Islet precursor cell (in vitro differentiated cells): ENCODE data around the gene TPCN2.
"Not testable (repeated sequence)": the region's sequence is repeated elsewhere in the genome, so short reads cannot be mapped to it uniquely, and the experiment has no call there.

Experiments used
- DNase-seq: peaks from one replicate; pipeline ENCODE4 v3.0.0-alpha.2; 2018

TPCN2 gene

DNA sequence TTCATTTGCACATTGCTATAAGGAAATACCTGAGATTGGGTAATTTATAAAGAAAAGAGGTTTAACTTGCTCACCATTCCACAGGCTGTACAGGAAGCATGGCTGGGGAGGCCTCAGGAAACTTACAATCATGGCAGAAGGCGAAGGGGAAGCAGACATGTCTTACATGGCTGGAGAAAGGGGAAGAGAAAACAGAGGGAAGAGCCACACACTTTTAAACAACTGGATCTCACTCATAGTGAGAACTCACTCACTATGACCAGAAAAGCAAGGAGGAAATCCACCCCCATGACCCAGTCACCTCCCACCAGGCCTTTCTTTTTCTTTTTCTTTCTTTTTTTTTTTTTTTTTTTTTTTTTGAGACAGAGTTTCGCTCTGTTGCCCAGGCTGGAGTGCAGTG is 85.5 kb downstream of the TPCN2 start:
- DNase-seq: not testable (repeated sequence)

DNA sequence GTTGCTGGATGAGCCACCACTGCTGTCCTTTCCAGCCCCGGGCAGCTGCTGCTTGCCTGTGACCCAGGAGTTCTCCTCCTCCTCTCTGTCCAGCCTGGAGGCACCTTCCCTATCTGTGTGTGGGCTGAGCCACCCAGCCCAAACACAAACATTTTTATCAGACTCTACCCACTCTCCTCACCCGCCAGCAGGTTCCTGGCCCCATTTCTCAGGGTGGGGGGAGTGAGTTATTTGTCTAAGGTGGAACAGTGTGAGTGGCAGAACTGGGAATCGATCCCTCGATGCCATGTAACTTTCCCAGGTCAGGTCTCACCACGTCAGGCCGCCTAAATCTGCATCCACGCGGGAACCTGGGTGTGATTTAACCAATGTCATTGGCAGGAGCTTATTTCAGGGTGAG is 86.2 kb downstream of the TPCN2 start:
- no peak for DNase-seq

DNA sequence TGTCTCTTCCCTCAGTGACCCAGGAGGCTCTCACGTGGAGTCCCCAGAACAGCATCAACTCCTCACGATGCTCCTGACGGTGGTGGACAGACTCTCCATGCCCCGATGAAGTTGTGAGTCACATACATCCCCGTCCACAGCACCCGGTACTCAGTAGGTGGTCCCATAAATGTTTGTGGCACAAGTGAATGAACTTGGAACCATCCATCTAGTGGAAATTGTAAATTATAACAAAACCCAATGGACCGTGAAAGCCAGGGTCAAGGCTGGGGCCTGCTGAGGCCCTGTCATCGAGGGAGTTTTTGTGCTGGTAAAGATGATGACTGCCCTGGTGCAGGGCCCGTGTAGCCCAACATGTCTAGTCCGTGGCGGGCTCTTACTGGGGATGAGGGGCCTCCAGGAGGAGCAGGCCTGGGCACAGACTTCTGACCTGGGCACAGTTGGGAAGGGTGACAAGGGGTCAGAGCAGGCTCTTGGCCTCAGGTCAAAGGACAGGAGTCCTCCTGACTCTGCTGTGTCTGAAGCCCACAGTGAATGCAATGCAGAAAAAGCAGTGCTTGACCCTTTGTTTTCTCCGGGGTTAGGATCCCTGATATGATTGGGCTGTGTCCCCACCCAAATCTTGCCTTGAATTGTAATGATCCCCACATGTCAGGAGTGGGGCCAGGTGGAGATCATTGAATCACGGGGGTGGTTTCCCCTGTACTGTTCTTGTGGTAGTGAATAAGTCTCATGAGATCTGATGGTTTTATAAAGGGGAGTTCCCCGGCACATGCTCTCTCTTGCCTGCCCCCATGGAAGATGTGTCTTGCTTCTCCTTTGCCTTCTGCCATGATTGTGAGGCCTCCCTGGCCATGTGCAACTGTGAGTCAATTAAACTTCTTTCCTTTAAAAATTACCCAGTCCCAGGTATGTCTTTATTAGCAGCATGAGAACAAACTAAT is 87.0 kb downstream of the TPCN2 start:
- no peak for DNase-seq

DNA sequence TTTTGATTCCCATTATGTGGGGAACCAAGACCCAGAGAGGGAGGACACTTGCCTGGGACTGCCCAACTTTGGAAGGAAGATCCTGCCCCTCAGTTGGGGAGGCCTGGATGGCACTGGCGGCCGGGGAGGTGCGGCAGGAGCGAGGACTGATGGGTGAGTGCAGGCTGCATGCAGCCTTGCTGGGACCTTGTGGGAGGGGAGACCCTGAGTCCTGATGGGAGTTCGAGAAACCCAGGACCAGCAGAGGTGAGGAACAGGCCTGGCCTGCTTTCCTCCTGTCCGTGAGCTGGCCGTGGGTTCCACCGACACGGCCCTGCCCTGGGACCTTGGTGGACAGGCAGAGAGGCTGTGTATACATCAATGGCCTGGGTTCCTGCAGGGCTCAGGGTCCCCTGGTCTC is 87.7 kb downstream of the TPCN2 start:
- DNase-seq: no peak

DNA sequence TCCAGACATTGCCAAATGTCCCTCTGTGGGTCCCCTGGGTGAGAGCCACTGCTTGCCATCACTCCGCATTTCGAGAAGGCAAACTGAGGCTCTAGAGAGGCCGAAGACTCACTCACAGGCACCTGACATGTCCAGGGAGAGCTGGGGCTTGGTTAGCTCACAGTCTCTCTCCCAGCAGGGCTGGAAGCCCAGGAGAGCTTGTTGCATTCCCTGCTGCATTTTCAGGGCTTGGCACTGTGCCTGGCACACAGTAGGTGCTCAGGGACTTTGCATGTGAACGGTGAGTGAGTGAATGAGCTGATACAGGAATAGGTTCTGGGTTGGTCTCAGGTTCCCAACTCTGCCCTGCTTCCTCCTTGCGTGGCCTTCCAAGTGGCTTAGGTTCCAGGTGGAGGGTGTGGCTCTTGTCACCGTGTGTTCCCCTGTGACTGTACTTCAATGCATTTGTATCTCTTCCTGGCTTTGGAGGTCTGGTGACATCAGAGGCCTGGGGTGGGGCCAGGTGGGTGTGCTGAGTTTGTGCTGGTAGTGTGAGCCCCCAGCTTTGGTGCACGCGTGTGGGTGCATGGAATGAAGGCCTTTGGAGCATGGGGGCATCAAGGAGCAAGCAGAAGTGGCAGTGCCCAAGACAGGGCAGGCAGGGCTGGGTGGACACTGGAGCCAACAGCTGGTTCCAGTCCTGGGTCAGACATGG is 88.6 kb downstream of the TPCN2 start:
- DNase-seq: no peak

DNA sequence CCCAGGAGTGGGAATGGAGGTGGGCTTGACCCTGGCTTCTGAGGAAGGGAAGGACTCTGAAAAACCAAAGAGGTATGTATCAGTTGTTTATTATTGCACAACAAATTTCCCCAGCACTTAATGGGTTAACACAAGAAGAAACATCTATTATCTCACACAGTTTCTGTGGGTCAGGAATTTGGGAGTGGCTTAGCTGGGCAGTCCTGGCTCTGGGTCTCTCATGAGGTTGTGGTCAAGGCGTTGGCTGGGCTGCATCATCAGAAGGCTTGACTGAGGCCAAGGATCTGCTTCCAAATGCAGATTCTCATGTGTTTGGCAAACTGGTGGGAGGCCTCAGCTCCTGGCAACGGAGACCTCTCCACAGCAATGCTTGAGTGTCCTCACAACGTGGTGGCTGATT is 89.5 kb downstream of the TPCN2 start:
- DNase-seq: no peak

DNA sequence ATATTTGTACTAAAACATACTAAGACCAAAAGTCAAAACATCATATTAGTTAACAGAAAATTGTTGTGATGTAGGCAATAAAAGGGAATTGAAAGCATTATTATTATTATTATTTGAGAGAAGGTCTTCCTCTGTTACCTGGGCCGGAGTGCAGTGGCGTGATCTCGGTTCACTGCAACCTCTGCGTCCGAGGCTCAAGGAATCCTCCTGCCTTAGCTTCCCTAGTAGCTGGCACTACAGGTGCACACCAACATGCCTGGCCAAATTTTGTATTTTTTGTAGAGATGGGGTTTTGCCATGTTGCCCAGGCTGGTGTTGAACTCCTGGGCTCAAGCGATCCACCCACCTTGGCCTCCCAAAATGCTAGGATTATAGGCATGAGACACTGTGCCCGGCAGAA is 91.4 kb downstream of the TPCN2 start:
- DNase-seq: not testable (repeated sequence)

DNA sequence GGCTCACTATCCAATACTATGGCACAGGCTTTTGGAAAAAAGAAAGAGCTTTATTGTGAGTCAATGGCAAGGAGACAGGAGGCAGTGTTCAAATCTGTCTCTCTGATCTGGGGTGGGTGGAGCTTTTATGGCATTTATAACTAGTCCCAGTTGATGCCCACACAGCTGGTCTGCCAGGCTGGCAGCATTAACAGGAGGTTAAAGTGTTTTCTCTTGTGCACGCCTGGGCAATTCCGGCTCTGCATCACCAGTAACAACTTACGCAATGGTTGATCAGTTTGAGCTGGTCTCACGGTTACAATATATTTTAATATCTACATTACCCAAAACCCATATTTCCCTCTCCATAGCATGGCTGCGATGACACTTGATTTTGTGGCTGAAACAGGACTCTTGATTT is 91.9 kb downstream of the TPCN2 start:
- no peak for DNase-seq

DNA sequence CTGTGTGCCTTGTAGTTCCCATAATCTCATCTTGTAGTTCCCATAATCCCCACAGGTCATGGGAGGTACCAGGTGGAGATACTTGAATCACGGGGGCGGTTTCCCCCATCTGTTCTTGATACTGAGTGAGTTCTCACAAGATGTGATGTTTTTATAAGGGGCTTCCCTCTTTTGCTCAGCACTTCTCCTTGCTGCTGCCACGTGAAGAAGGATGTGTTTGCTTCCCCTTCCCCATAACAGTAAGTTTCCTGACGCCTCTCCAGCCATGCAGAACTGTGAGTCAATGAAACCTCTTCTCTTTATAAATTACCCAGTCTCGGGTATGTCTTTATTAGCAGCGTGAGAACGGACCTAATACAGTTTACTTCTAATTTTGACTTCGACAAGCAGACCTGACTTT is 93.0 kb downstream of the TPCN2 start:
- DNase-seq: no peak

DNA sequence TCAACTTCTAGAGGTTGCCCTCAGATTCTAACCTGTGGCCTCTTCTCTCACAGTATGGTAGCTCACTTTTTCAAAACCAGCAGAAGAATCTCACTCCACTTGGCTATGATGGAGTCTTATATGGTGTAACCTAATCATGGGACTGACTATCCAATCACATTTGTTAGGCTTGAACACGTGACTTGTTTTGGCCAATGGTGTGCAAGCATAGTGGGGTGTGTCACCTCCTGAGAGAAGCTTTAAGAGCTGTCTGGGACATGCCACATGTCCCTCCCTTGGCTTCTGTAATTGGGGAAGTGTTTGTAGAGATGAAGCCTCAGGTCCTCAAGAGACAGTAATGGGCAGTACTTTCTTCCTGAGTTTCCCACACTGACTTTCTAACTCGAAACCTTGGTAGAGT is 94.2 kb downstream of the TPCN2 start:
- DNase-seq: no peak

DNA sequence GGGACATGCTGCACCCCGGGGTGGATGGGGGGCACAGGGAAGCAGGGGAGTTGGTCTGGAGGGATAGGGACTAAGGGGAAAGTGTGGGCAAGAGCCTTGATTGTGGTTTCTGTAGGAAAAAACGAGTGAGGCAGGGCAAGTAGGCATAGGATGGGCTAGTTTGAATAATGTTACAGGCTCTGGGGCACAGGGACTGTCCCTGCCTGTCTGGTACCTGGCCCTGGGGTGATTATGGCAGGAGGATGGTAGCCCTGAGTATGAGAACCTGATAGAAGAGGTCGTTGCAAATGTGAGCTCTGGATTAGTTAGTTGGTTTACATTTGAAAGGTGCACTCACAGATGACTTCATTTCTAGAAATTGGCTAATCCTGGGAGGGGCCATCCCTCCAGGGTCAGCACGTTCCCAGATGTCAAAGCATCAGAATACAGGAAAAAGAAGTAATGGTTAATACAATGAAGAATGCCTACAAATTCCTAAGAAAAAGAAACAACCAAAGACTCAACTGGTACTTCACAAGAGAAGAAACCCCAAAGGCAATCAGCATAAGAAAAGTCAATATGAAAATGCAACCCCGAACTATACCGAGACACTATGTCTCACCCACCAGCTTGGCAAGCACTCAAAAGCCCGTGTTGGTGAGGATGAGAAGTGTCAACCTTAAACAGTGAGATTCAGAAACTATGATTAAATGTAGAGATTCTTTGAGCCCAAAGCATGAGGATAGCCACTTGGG is 95.8 kb downstream of the TPCN2 start:
- no peak for DNase-seq

DNA sequence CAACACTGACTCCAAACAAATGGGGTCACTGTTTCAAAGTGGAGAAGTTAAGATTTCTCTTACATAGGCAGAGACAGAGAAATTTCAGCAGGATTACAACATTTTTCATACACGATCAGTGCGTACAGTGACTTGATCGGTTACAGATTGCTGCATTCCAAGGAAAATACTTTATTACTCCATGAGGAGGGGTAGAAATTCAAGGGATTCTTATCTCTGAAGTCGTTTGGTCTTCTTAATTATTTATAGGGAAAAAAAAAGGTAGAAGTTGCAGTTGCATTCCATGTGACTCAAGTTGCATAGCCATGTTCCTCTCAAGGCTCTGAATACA is 96.3 kb downstream of the TPCN2 start:
- no peak for DNase-seq

DNA sequence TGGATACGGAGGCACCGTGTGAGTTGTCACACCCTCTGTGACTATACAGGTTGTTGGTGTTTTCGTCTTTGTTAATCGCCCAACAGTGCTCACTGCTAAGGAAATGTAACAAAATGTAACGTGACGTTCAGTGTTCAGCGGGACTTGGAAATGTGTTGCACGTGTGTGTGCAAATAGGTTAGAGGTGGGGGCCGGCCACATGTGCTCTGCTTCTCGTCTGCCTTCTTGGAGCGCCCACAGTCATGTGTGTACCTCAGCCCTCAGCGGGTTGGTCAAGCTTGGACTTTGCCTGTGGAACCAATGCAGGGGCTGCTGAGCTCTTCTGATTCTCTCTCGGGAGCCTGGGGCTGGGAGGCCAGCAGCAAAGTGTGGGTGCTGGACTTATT is 99.6 kb downstream of the TPCN2 start:
- no peak for DNase-seq

DNA sequence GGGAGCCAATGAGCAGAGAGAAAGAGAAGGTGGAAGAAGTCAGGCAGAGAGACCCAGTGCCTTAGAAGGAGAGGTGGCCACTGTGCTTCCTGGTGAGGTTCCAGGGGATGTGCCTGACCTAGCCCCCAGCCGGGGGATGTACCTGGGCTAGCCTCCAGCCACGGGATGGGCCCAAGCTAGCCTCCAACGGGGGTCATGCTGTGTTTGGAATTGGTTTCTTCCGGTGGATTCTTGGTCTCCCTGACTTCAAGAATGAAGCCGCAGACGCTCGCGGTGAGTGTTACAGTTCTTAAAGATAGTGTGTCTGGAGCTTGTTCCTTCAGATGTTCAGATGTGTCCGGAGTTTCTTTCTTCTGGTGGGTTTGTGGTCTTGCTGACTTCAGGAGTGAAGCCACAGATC is 100.1 kb downstream of the TPCN2 start:
- no peak for DNase-seq

DNA sequence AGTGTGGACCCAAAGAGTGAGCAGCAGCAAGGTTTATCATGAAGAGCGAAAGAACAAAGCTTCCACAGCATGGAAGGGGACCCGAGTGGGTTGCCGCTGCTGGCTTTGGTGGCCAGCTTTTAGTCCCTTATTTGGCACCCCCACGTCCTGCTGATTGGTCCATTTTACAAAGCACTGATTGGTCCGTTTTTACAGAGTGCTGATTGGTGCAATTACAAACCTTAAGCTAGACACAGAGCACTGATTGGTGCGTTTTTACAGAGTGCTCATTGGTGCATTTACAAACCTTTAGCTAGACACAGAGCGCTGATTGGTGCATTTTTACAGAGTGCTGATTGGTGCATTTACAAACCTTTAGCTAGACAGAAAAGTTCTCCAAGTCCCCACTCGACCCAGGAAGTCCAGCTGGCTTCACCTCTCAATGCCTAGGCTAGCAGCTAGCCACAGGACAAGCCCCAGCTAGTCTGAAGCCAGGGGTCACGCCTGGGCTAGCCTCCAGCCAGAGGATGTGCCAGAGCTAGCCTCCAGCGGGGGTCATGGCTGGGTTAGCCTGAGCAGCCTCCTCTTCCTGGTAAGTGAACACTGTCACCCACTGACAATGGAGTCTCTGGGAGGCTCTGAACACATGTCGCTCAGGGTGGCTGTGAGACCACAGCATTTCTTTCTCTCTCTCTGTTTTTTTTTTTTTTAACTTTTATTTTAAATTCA is 100.8 kb downstream of the TPCN2 start:
- DNase-seq: not testable (repeated sequence)

DNA sequence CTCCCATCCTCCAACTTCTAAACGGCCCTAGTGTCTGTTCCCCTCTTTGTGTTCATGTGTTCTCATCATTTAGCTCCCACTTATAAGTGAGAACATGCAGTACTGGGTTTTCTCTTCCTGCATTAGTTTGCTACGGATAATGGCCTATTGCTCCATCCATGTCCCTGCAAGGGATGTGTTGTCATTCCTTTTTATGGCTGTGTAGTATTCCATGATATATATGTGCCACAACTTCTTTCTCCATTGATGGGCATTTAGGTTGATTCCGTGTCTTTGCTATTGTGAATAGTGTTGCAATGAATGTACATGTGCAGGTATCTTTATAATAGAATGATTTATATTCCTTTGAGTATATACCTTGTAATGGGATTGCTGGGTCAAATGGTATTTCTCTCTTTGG is 101.4 kb downstream of the TPCN2 start:
- no peak for DNase-seq

DNA sequence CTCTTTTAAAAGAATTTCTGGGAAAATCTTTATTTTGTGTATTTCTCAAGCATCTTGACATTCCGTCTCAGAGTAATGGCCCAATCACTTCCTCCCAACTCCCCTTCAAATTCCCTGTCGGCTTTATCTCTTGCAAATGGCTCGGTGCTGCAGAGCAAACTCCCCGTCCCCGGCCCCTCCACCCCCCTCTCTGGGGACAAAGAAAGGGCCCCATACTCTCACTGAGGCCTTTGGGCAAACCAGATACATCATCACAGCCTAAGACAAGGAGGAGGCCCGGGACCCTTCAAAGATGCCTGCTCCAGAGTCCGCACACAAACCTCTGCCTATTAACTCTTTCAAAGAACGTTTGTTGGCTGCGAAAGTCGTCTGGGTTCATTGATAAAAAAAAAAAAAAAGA is 103.1 kb downstream of the TPCN2 start:
- no peak for DNase-seq

DNA sequence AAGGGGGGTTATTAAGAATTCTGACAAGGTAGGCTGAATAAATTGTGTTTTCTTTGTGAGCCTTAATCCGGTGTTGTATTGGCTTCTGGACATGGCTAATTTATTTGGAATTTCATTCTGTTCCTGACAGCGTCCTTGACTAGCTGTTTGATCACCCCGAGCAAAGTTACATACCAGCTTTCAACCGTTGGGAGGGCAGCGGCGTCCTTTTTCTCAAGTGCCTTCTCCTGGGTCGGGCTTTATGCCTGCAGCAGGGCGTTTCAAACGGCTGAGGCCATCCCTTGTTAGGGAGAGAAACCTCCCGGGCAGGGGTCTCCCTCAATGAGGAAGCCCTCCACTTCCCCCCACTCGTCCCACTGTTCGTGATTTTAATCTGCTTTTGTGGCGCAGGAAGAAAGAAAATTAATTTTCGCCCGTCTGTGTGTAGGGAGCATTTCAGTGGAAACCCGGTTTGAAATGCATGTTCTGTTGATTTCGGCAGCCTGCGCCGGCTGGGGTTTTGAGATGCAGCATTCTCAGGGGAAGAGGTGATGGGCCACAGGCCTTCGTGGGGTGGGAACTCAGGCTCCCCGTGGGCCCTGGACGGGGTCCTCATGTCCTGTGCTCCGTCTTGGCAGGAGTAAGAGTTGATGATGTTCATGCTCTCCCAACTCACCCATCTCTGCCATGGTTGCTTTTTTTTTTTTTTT is 104.1 kb downstream of the TPCN2 start:
- DNase-seq: no peak

DNA sequence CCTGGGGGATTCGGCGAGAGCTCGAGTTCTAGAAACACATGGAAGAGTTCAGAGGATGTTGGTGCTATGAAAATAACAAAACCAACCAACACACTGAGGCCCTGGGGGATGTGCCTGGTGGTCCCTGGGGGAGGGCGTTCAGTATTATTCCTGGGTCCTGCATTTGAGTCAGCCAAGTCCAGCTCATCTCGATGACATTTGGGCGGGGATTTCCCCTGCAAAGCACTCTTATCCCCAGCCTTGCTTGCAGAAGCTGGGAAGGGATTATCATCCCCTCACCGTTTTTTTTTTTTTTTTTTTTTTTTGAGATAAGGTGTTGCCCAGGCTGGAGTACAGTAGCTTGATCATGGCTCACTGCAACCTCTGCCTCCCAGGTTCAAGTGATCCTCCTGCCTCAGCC is 104.9 kb downstream of the TPCN2 start:
- DNase-seq: no peak

DNA sequence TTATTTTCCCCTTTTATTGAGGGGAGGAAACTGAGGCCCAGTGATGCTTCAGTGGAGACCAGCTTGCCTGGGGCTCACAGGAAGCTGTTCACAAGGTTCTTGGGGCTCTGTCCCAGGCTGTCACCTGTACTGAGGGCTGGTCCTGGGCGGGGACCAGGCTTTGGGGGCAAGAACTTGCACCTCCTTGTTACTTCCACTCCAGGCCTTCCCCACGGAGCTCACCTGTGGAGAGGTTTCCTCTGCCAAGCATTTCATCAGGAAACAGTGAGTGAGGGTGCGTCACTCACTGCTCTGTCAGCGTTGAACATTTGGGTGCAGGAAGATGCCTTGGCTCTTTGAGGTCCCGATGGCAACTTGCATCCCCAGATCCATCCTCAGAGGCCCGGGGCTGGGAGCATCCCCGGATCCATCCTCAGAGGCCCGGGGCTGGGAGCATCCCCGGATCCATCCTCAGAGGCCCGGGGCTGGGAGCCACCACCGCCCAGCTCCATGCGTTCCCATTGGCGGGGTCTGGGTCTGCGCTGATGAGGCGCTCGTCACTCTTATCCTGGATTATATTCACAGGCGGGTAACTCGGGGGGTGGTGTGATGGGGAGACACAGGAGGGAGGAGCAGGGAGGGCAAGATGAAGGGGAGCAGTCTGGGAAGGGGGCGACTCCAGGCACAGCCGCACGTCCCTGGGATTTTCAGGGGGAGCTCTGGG is 105.6 kb downstream of the TPCN2 start:
- no peak for DNase-seq

DNA sequence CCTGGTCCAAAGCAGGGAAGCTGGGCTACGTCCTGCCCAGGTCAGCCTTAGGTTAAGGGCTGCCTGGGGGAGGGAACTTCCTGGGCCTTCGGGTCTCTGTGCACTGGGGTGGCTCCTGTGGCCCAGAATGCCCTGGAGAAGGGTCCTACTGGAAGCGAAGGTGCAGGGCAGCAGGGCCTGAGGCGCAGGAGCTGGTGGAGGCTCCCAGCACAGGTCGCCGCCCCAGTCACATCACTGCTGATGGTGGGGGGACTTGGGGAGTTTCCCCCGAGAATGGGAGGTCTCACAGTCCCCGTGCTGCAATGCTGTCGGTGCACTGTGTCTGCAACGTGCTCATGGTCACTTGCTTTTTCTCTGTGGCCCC is 106.2 kb downstream of the TPCN2 start:
- no peak for DNase-seq
